NCI-H2029 (cell line): ENCODE data around the gene HAUS7.

Experiments
- DNase-seq: peaks from one replicate; lab custom pipeline; 2025; lab: John Stamatoyannopoulos, UW

HAUS7 gene

GRCh38 chrX:153499341-153499740 lies 29.0 kb upstream of the HAUS7 start:
- DNase-seq = no peak

GRCh38 chrX:153498453-153498852 lies 28.1 kb upstream of the HAUS7 start:
- no peak for DNase-seq

- no peak for DNase-seq
Measured at GRCh38 chrX:153496590-153496959, 26.2 kb upstream of the HAUS7 start.

GRCh38 chrX:153495903-153496589 lies 25.7 kb upstream of the HAUS7 start:
- DNase-seq = no peak

GRCh38 chrX:153495362-153495751 lies 25.0 kb upstream of the HAUS7 start:
- no peak for DNase-seq

- no peak for DNase-seq
Measured at GRCh38 chrX:153494541-153495361, 24.4 kb upstream of the HAUS7 start, which contains the start of gene BGN. Gene BGN (plus strand): TSS chrX:153494980. CDS start chrX:153504632, 9,652 bp downstream.

- no peak for DNase-seq
Measured at GRCh38 chrX:153494061-153494460, 23.7 kb upstream of the HAUS7 start.

- DNase-seq = no peak
Measured at GRCh38 chrX:153493085-153493484, 22.7 kb upstream of the HAUS7 start.

- no peak for DNase-seq
Measured at GRCh38 chrX:153492543-153492942, 22.2 kb upstream of the HAUS7 start.

- DNase-seq = no peak
Measured at GRCh38 chrX:153491918-153492317, 21.5 kb upstream of the HAUS7 start.

- no peak for DNase-seq
Measured at GRCh38 chrX:153491351-153491914, 21.1 kb upstream of the HAUS7 start.

GRCh38 chrX:153490217-153490930 lies 20.0 kb upstream of the HAUS7 start:
- no peak for DNase-seq

GRCh38 chrX:153488231-153488914 lies 18.0 kb upstream of the HAUS7 start:
- no peak for DNase-seq

GRCh38 chrX:153487590-153488071 lies 17.3 kb upstream of the HAUS7 start:
- no peak for DNase-seq

GRCh38 chrX:153486171-153486570 lies 15.8 kb upstream of the HAUS7 start:
- DNase-seq = peak; percentile 52

GRCh38 chrX:153485396-153486080 lies 15.2 kb upstream of the HAUS7 start:
- no peak for DNase-seq

- DNase-seq = no peak
Measured at GRCh38 chrX:153482376-153483015, 12.1 kb upstream of the HAUS7 start.

GRCh38 chrX:153481043-153481442 lies 10.7 kb upstream of the HAUS7 start:
- no peak for DNase-seq

- no peak for DNase-seq
Measured at GRCh38 chrX:153478746-153479145, 8.4 kb upstream of the HAUS7 start.

- DNase-seq = no peak
Measured at GRCh38 chrX:153477901-153478300, 7.5 kb upstream of the HAUS7 start.
